Measurements from ENCODE around the gene ATG2B. TPM values are rescaled to one million over a fixed set of nuclear protein-coding genes. Genes with fewer than 3 reads are reported as not detected.

Gene ATG2B
- total and polyA plus RNA-seq, 9 of the 15 experiments (the other 6 are each of a cell fraction or from before 2014, with no cell fraction given), result 0.83 to 12.9 (median 8.7) TPM

GRCh38 chr14:96267916-96268315 lies 95.2 kb downstream of the ATG2B start (continued):
- TF ChIP-seq NONO (IDR thresholded peaks at IDR 0.05; ENCODE audit: low read depth in 2 of 2, low read length in 1 of 2), result no peak

GRCh38 chr14:96267336-96267735 lies 95.8 kb downstream of the ATG2B start:
- TF ChIP-seq ZNF79 (CRISPR knock-in tag; IDR thresholded peaks at IDR 0.05; ENCODE audit: low read depth) (no peak), MCM5 (IDR thresholded peaks at IDR 0.05; ENCODE audit: low read depth) (no peak), ZNF274 (IDR thresholded peaks at IDR 0.05; ENCODE audit: borderline replicate concordance, low read depth, low read length) (no peak), SMAD4 (CRISPR knock-in tag; conservative IDR thresholded peaks at IDR 0.05) (no peak), COPS2 (conservative IDR thresholded peaks at IDR 0.05) (no peak), ZKSCAN1 (IDR thresholded peaks at IDR 0.05; ENCODE audit: low read depth, low read length) (no peak), SREBF1 (IDR thresholded peaks at IDR 0.05; ENCODE audit: borderline replicate concordance, low read depth, low read length) (no peak), CEBPB (tag; IDR thresholded peaks at IDR 0.05) (no peak), POLR2AphosphoS2 (IDR thresholded peaks at IDR 0.05; ENCODE audit: low read length) (no peak), TRIM28 (IDR thresholded peaks at IDR 0.05) (no peak), NR0B1 (IDR thresholded peaks at IDR 0.05; ENCODE audit: partially characterized antibody) (no peak), BCL6 (CRISPR knock-in tag; IDR thresholded peaks at IDR 0.05) (no peak), ELF2 (CRISPR knock-in tag; IDR thresholded peaks at IDR 0.05) (no peak), BRD9 (IDR thresholded peaks at IDR 0.05; ENCODE audit: low read depth, partially characterized antibody) (no peak), RBM25 (IDR thresholded peaks at IDR 0.05; ENCODE audit: low read depth, low read length, severe bottlenecking) (no peak)
- Histone ChIP-seq H3K9me3 (replicated peaks; ENCODE audit: control insufficient read depth, insufficient read depth, low read depth, low read length) (no peaks in the 10 kb centered on the region), H3K27me3 (ENCODE audit: control insufficient read depth in 2 of 2, insufficient read depth in 2 of 2, low read length in 2 of 2) (peaks cover 3 to 45% of the 10 kb centered on the region in 2 experiments; a peak in 4 of 5 replicates), H3K9me1 (ENCODE audit: control insufficient read depth, insufficient read depth, low read length) (no peaks in the 10 kb centered on the region), H3K4me2 (ENCODE audit: insufficient read depth, low read length) (no peak overlapping the region), H3K79me2 (ENCODE audit: control insufficient read depth, insufficient read depth, low read length) (no peaks in the 10 kb centered on the region), H3K9ac (ENCODE audit: insufficient read depth in 1 of 2, low read depth in 2 of 2, low read length in 2 of 2) (no peak overlapping the region), H3K4me1 (replicated peaks in 1 of 2; ENCODE audit: control insufficient read depth in 2 of 2, insufficient read depth in 2 of 2, low read length in 2 of 2) (peaks cover 0 to 4% of the 10 kb centered on the region in 2 experiments; a peak in 2 of 5 replicates), H3K4me3 (no peak overlapping the region), H4K20me1 (replicated peaks; ENCODE audit: control insufficient read depth, insufficient read depth, low read length) (no peaks in the 10 kb centered on the region), H3K36me3 (ENCODE audit: control insufficient read depth, insufficient read depth, low read length) (no peaks in the 10 kb centered on the region), H2AFZ (ENCODE audit: low read depth, low read length) (no peak overlapping the region), H3K27ac (ENCODE audit: extremely low read depth, low read depth, low read length) (no peak overlapping the region)
- 0% methylated on average over 3 of the region's 3 CpGs for whole genome bisulfite sequencing (ENCODE audit: insufficient coverage, low coverage, missing lambda C conversion rate)
- FAIRE-seq, result no peak
- in situ Hi-C loops (cut with MboI), result loop anchor here (10.0 to 25.0 kb wide), 2 partner anchors 153 to 705 kb away; no protein-coding TSS in a partner anchor
- CTCF ChIA-PET (ENCODE audit: low intra/inter-chr PET ratio), result no interaction called here
- POLR2A ChIA-PET, result no interaction called here
- intact Hi-C loops (cut with micrococcal nuclease), result no loop called here
- no TSS peak for BruUV-seq (replicated peaks)
- no peak for DNase-seq (ENCODE audit: extremely low read depth in 1 of 4, low spot score in 3 of 4)
- ATAC-seq, result no peak
